SK-N-SH treated with all-trans-retinoic acid at 6 μM for 48 hours (cell line): ENCODE measurements around the gene SDK1.

ENCODE experiments used
- ARNTL ChIP-seq: fragments of 450-650 bp; formaldehyde crosslinking; IDR thresholded peaks from 2 replicates; pipeline ENCODE4 v1.5.0; 2020; ENCODE audit warnings: low read depth, mild to moderate bottlenecking, moderate library complexity, borderline replicate concordance
- CREB5 ChIP-seq: fragments of 250-450 bp; sonication (Bioruptor Pico); IDR thresholded peaks from 2 replicates; pipeline ENCODE4 v1.5.1; 2020; ENCODE audit warnings: low read depth, mild to moderate bottlenecking, moderate library complexity
- CSDC2 ChIP-seq: fragments of 250-450 bp; sonication (Bioruptor Pico); IDR thresholded peaks from 2 replicates; pipeline ENCODE4 v1.5.0; 2020; ENCODE audit warnings: mild to moderate bottlenecking, moderate library complexity
- CSRNP3 ChIP-seq: fragments of 250-450 bp; sonication (Bioruptor Pico); IDR thresholded peaks from 2 replicates; pipeline ENCODE4 v1.5.1; 2021; ENCODE audit warnings: mild to moderate bottlenecking, moderate library complexity
- ESRRG ChIP-seq: fragments of 250-450 bp; sonication (Bioruptor Pico); IDR thresholded peaks from 2 replicates; pipeline ENCODE4 v1.6.1; 2021; ENCODE audit warnings: mild to moderate bottlenecking
- GLIS3 ChIP-seq: fragments of 250-450 bp; sonication (Bioruptor Pico); IDR thresholded peaks from 2 replicates; pipeline ENCODE4 v1.5.0; 2020; ENCODE audit warnings: mild to moderate bottlenecking, moderate library complexity
- PATZ1 ChIP-seq: fragments of 250-450 bp; sonication (Bioruptor Pico); IDR thresholded peaks from 2 replicates; pipeline ENCODE4 v1.8.0; 2020; ENCODE audit warnings: mild to moderate bottlenecking, moderate library complexity, borderline replicate concordance
- POU6F1 ChIP-seq: fragments of 250-450 bp; sonication (Bioruptor Pico); IDR thresholded peaks from 2 replicates; pipeline ENCODE4 v1.8.0; 2021; ENCODE audit warnings: low read depth, mild to moderate bottlenecking, moderate library complexity, borderline replicate concordance
- PPARA ChIP-seq: fragments of 250-450 bp; sonication (Bioruptor Pico); IDR thresholded peaks from 2 replicates; pipeline ENCODE4 v1.5.0; 2020; ENCODE audit warnings: mild to moderate bottlenecking, borderline replicate concordance
- RARB ChIP-seq: fragments of 250-450 bp; sonication (Bioruptor Pico); IDR thresholded peaks from 2 replicates; pipeline ENCODE4 v1.8.0; 2021; ENCODE audit warnings: mild to moderate bottlenecking, moderate library complexity
- SNAI2 ChIP-seq: fragments of 250-450 bp; sonication (Bioruptor Pico); IDR thresholded peaks from 2 replicates; pipeline ENCODE4 v1.5.0; 2020; ENCODE audit warnings: mild to moderate bottlenecking, moderate library complexity
- TOX ChIP-seq: fragments of 250-450 bp; sonication (Bioruptor Pico); IDR thresholded peaks from 2 replicates; pipeline ENCODE4 v1.8.0; 2021; ENCODE audit warnings: mild to moderate bottlenecking, moderate library complexity, borderline replicate concordance
- ZFP30 ChIP-seq: fragments of 450-650 bp; formaldehyde crosslinking; IDR thresholded peaks from 2 replicates; pipeline ENCODE4 v1.5.0; 2022; ENCODE audit warnings: mild to moderate bottlenecking, moderate library complexity
- ZNF70 ChIP-seq: fragments of 450-650 bp; formaldehyde crosslinking; IDR thresholded peaks from 2 replicates; pipeline ENCODE4 v1.5.0; 2020; ENCODE audit warnings: mild to moderate bottlenecking, moderate library complexity

GRCh38 chr7:3825491-3825890, 524.4 kb downstream of the SDK1 start:
- no peak for TF ChIP-seq RARB (CRISPR knock-in tag)
- no peak for TF ChIP-seq PPARA (CRISPR knock-in tag)
- no peak for TF ChIP-seq ESRRG (CRISPR knock-in tag)
- TF ChIP-seq PATZ1 (CRISPR knock-in tag), result no peak
- TF ChIP-seq CSDC2 (CRISPR knock-in tag), result no peak
- no peak for TF ChIP-seq POU6F1 (CRISPR knock-in tag)
- no peak for TF ChIP-seq TOX (CRISPR knock-in tag)
- TF ChIP-seq CSRNP3, result no peak
- no peak for TF ChIP-seq GLIS3 (CRISPR knock-in tag)
- TF ChIP-seq ARNTL (CRISPR knock-in tag), result no peak
- no peak for TF ChIP-seq ZFP30 (CRISPR knock-in tag)
- no peak for TF ChIP-seq CREB5 (CRISPR knock-in tag)
- no peak for TF ChIP-seq ZNF70
- TF ChIP-seq SNAI2 (CRISPR knock-in tag), result no peak
